Left ventricle myocardium inferior (tissue), 1 donor: ENCODE data around the gene SLC8A1. TPM values are rescaled to one million over a fixed set of nuclear protein-coding genes. Genes with fewer than 3 reads are reported as not detected.
"Not testable (repeated sequence)": the region's sequence is repeated elsewhere in the genome, so short reads cannot be mapped to it uniquely, and the experiment has no call there.

Experiments used
- DNase-seq: peaks from one replicate; pipeline ENCODE4 v3.0.0-alpha.2; 2020
- H3K27ac ChIP-seq: fragments of 200-600 bp; replicated peaks from 2 replicates; pipeline ENCODE4 v1.8.0; 2021
- H3K27me3 ChIP-seq: fragments of 200-600 bp; 2 replicates; pipeline ENCODE4 v1.8.0; 2021; ENCODE audit warnings: low read depth
- H3K36me3 ChIP-seq: fragments of 200-600 bp; 2 replicates; pipeline ENCODE4 v1.8.0; 2021
- H3K4me1 ChIP-seq: fragments of 200-600 bp; 2 replicates; pipeline ENCODE4 v1.8.0; 2021
- H3K4me3 ChIP-seq: fragments of 200-600 bp; 2 replicates; pipeline ENCODE4 v1.8.0; 2021; ENCODE audit warnings: mild to moderate bottlenecking, moderate library complexity
- H3K9me3 ChIP-seq: fragments of 200-600 bp; replicated peaks from 2 replicates; pipeline ENCODE4 v1.8.0; 2021
- intact Hi-C: fragments of 100-400 bp; cut with micrococcal nuclease; formaldehyde crosslinking; loops from one replicate; pipeline ENCODE4 v1.11.0; 2022
- total RNA-seq: library from RNA; stranded (reverse); fragmentation: NEBNext Ultra II Directional; extraction: Animal tissue kit (Norgen Biotek cat#: 25700); gene quantifications from one replicate; pipeline ENCODE4 v1.2.1, GENCODE V29; 2021
- TF ChIP-seq, protein P1 (sequence below): fragments of 200-600 bp; IDR thresholded peaks from 2 replicates; pipeline ENCODE4 v1.8.0; 2021; ENCODE audit warnings: antibody characterized with exemption, mild to moderate bottlenecking, borderline replicate concordance
- donor health status: DM: no; HTN: yes; CAD: no; lungs with severe emphysema.

SLC8A1 gene
- total RNA-seq, 1 donor from 2014 or later, result 990 TPM

- no peaks in the 10 kb centered on the region for H3K36me3 ChIP-seq
- intact Hi-C loops, result no loop called here
- H3K4me3 ChIP-seq, result no peak overlapping the region
These were observed 366.1 kb downstream of the SLC8A1 start for GRCh38 chr2:40085786-40086185.

DNA sequence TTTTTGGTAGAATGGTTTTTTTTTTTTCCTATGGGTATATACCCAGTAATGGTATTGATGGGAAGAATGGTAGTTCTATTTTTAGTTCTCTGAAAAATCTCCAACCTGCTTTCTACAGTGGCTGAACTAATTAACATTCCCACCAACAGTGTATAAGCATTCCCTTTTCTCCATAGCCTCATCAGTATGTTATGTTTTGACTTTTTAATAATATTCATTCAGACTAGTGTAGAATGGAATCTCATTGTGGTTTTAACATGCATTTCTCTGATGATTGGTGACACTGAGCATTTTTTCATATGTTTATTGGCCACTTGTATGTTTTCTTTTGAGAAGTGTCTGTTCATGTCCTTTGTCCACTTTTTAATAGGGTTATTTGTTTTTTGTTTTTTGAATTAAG lies 378.6 kb downstream of the SLC8A1 start:
- intact Hi-C loops, H3K4me1 ChIP-seq, H3K27me3 ChIP-seq, H3K27ac ChIP-seq, H3K36me3 ChIP-seq, H3K4me3 ChIP-seq, DNase-seq: not testable (repeated sequence)
- peaks cover 14% of the 10 kb centered on the region for H3K9me3 ChIP-seq

More at GRCh38 chr2:40085786-40086185, 366.1 kb downstream of the SLC8A1 start:
- TF ChIP-seq, protein P1, sequence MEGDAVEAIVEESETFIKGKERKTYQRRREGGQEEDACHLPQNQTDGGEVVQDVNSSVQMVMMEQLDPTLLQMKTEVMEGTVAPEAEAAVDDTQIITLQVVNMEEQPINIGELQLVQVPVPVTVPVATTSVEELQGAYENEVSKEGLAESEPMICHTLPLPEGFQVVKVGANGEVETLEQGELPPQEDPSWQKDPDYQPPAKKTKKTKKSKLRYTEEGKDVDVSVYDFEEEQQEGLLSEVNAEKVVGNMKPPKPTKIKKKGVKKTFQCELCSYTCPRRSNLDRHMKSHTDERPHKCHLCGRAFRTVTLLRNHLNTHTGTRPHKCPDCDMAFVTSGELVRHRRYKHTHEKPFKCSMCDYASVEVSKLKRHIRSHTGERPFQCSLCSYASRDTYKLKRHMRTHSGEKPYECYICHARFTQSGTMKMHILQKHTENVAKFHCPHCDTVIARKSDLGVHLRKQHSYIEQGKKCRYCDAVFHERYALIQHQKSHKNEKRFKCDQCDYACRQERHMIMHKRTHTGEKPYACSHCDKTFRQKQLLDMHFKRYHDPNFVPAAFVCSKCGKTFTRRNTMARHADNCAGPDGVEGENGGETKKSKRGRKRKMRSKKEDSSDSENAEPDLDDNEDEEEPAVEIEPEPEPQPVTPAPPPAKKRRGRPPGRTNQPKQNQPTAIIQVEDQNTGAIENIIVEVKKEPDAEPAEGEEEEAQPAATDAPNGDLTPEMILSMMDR, result no peak
- Histone ChIP-seq H3K9me3 (peaks cover 18% of the 10 kb centered on the region), H3K27me3 (no peaks in the 10 kb centered on the region), H3K27ac (no peak overlapping the region), H3K4me1 (peaks cover 18% of the 10 kb centered on the region)
- no peak for DNase-seq

- H3K9me3 ChIP-seq, result peaks cover 14% of the 10 kb centered on the region
- H3K27me3 ChIP-seq, result no peaks in the 10 kb centered on the region
- TF ChIP-seq, protein P1, result no peak
- intact Hi-C loops, result no loop called here
- H3K4me3 ChIP-seq, result no peak overlapping the region
- no peaks in the 10 kb centered on the region for H3K4me1 ChIP-seq
- H3K36me3 ChIP-seq, result no peaks in the 10 kb centered on the region
- DNase-seq, result no peak
- H3K27ac ChIP-seq, result no peak overlapping the region
These were observed 379.3 kb downstream of the SLC8A1 start for GRCh38 chr2:40072442-40073232.

- Histone ChIP-seq H3K36me3 (no peaks in the 10 kb centered on the region), H3K9me3 (peaks cover 18% of the 10 kb centered on the region), H3K27me3 (no peaks in the 10 kb centered on the region), H3K4me1 (no peaks in the 10 kb centered on the region), H3K27ac (no peak overlapping the region), H3K4me3 (no peak overlapping the region)
- DNase-seq, result no peak
- intact Hi-C loops, result no loop called here
- TF ChIP-seq, protein P1, result no peak
These were observed 389.5 kb downstream of the SLC8A1 start for GRCh38 chr2:40062381-40062780.

GRCh38 chr2:40049781-40050180 lies 402.1 kb downstream of the SLC8A1 start:
- Histone ChIP-seq H3K36me3 (no peaks in the 10 kb centered on the region), H3K9me3 (no peaks in the 10 kb centered on the region), H3K27me3 (no peaks in the 10 kb centered on the region), H3K4me1 (peaks cover 9% of the 10 kb centered on the region), H3K27ac (no peak overlapping the region), H3K4me3 (no peak overlapping the region)
- intact Hi-C loops, result no loop called here
- TF ChIP-seq, protein P1, result no peak
- no peak for DNase-seq

DNA sequence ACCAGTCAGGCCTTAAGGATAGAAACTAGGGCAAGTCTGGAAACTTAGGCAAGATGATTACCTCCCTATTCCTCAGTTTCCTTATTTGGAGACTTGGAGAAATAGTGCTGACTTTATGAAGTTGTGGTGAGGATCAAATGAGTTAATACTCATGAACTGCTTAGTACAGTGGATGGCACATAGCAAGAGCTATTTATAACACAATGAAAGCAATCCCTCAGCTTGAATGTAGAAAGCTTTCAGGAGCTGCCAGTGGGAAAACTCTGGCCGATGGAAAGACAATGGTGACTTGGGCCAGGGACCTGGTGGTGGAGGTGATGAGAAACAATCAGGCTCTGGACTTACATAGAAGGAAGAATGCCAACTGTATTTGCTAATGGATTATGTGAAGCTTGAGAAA lies 403.4 kb downstream of the SLC8A1 start:
- no peaks in the 10 kb centered on the region for H3K27me3 ChIP-seq
- no peaks in the 10 kb centered on the region for H3K36me3 ChIP-seq
- intact Hi-C loops, result no loop called here
- no peak overlapping the region for H3K4me3 ChIP-seq
- H3K9me3 ChIP-seq, result no peaks in the 10 kb centered on the region
- TF ChIP-seq, protein P1, result no peak
- no peak overlapping the region for H3K27ac ChIP-seq
- peaks cover 9% of the 10 kb centered on the region for H3K4me1 ChIP-seq
- DNase-seq, result no peak
